DMS53 treated with DMSO at 0.1 percent for 48 hours (cell line): Measurements from ENCODE around the gene C10orf71.

Experiments used
- DNase-seq: peaks from one replicate; lab custom pipeline; 2025; ENCODE audit not compliant: unreplicated experiment; lab: John Stamatoyannopoulos, UW

C10orf71 gene

GRCh38 chr10:49311555-49312236, 12.7 kb downstream of the C10orf71 start:
- DNase-seq: no peak

- DNase-seq: no peak
These were observed 13.4 kb downstream of the C10orf71 start for GRCh38 chr10:49312246-49312869.

GRCh38 chr10:49313501-49314070, 14.6 kb downstream of the C10orf71 start:
- no peak for DNase-seq

GRCh38 chr10:49314806-49315205, 15.8 kb downstream of the C10orf71 start:
- no peak for DNase-seq

GRCh38 chr10:49318028-49318427, 19.1 kb downstream of the C10orf71 start:
- no peak for DNase-seq

GRCh38 chr10:49318755-49319154, 19.8 kb downstream of the C10orf71 start:
- DNase-seq: no peak

- DNase-seq: no peak
These were observed 20.2 kb downstream of the C10orf71 start for GRCh38 chr10:49319206-49319605.

GRCh38 chr10:49320191-49320590, 21.2 kb downstream of the C10orf71 start:
- no peak for DNase-seq

- no peak for DNase-seq
These were observed 22.1 kb downstream of the C10orf71 start for GRCh38 chr10:49321021-49321420.

- no peak for DNase-seq
These were observed 23.6 kb downstream of the C10orf71 start for GRCh38 chr10:49322371-49323170.

- no peak for DNase-seq
These were observed 24.4 kb downstream of the C10orf71 start for GRCh38 chr10:49323171-49323895.

GRCh38 chr10:49323896-49324270, 24.9 kb downstream of the C10orf71 start:
- no peak for DNase-seq

- no peak for DNase-seq
These were observed 25.7 kb downstream of the C10orf71 start for GRCh38 chr10:49324711-49325110.

- DNase-seq: no peak
These were observed 26.4 kb downstream of the C10orf71 start for GRCh38 chr10:49325131-49325915.

GRCh38 chr10:49325916-49326783, 27.2 kb downstream of the C10orf71 start:
- DNase-seq: no peak

GRCh38 chr10:49327036-49327813, 28.3 kb downstream of the C10orf71 start:
- DNase-seq: no peak

- no peak for DNase-seq
These were observed 29.6 kb downstream of the C10orf71 start for GRCh38 chr10:49328401-49329145.

- DNase-seq: no peak
These were observed 30.2 kb downstream of the C10orf71 start for GRCh38 chr10:49329146-49329505.
